ENCODE data around the gene SMTNL1.

Gene SMTNL1

DNA sequence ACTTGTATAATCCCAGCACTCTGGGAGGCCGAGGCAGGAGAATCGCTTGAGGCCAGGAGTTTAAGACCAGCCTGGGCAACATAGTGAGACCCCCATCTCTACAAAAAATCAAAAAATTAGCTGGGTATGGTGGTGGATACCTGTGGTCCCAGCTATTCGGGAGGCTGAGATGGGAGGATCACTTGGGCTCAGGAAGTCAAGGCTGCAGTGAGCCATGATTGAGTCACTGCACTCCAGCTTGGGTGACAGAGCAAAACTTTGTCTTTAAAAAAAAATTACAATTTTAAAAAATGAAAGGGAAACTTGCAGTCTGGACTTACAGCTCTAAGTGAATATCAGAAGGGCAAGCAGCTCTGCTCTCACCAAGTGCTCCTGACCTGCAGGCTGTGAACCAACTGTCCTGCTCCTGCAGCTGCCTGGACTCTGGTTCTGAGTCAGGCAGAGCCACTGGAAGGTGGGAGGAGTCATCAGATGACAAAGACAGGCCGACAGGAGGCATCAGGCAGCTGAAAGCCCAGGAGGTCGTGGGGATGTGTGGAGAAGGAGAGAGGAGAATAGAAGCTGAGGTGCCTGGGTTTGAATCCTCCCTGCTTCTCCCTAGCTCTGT, 9.6 kb downstream of the SMTNL1 start:
- DNase-seq: no peak

DNA sequence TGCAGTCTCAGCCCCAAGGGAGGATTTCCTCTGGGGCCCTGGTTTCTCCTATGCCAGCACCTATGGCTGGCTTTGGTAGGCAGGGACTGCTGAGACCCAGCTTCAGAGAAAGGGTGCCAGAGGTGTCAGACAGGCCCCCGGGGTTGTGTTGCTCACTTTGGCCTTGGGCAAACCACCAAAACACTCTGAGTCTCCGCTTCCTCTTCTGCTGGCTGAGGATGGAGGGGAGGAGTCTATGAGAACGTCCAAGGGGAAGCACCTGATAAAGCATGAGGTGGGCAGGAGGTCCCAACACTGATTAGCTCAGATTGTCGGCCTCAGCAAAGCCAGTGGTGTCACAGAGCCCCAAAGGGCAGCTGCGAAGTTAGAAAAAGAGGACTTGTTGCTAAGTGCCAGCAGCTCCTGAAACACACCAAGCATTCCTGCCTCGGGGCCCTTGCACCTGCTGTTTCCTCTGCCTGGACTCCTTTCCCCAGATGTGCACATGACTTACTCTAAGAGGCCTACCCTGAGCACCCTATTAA, 10.5 kb downstream of the SMTNL1 start:
- DNase-seq: no peak

DNA sequence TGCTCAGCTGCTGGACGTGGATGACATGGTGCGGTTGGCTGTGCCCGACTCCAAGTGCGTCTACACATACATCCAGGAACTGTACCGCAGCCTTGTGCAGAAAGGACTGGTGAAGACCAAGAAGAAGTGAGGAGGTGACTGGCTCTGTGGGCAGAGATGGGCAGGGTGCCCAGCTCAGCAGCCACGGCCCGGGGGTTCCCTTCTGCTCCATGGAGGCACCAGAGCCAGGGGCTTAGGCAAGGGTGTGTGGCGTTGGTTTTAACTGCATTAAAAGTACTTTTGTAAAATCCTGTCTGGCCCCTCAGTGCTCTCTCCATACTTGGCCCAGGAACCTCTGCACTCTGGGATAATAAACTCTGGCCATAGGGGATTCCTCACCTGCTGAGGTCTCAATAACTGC, 12.6 kb downstream of the SMTNL1 start:
- no peak for DNase-seq

DNA sequence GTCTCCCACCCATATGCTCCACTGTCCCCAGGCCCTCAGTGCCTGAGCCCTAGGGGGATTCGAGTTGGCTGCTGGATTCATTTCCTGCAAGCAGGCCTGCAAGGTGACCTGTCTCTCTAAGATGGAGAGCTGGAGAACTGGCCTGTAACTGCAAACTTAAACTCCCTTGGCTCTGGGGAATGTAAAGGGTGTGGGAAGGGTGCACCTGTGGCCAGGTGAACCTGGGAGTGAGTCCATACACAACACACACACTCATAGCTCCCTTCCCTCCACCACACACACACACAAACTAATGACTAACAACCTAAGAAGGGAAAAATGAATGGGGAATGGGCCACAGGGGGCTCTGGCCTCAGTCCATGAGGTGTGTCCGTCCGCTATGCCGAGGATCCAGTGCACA, 14.5 kb downstream of the SMTNL1 start:
- DNase-seq: no peak

DNA sequence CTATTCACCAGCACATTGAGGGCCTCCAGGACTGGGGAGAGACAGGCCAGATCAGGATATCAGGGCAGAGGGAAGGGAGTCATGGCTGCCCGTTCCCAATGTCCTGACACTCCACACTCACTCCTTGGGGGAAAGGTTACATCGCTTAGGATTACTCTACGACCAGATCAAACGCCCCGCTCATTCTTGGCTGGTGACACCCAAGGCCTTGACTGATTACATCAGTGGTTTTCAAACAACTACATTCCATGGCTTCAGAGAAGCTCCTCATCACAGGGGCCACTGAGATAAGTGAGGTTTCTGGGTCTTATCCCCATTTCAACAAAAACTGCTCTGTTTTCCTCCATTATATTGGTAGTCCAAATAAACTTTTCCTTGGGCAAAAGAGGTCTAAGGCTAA, 15.1 kb downstream of the SMTNL1 start:
- no peak for DNase-seq

DNA sequence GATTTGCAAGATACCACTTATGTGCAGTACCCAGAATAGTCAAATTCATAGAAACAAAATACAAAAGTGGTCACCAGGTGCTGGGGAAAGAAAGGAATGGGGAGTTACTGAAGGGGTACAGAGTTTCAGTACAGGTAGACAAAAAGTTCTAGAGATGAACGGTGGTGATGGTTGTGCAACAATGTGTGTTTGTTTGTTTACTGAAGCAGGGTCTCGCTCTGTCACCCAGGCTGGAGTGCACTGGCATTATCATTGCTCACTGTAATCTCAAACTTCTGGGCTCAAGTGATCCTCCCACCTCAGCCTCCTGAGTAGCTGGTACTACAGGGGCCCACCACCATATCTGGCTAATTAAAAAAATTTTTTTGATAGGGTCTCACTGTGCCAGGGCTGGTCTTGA, 18.0 kb downstream of the SMTNL1 start:
- no peak for DNase-seq

DNA sequence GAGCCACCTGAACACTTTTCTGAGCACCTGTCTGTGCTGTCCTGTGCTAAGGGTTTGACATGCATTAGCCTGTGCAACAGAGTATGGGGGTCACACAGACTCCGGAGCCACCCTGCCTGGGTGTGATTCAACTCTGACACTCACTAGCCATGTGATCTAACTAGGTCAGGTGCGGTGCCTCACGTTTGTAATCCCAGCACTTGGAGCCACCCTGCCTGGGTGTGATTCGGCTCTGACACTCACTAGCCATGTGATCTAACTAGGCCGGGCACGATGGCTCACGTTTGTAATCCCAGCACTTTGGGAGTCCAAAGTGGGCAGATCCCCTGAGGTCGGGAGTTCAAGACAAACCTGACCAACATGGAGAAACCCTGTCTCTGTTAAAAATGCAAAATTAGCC, 18.6 kb downstream of the SMTNL1 start:
- DNase-seq: no peak

DNA sequence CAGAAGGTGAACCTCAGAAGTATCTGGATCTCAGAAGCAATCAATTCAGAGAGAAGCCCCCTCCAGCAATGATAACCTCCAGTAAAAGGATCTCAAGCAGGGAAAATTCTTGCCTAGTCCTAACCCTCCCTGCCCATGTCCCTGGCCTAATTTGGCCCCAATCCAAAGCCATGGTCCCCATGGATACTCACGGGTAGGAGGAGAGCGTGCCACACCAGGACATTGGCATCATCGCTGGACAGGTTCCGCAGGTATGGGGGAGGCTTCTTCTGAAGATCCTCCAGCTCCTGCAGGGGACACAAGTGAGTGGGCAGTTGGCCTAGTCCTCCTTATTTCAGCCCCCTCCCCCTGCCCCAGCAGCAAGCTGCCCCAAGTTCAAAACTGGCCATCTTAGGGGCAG, 22.8 kb downstream of the SMTNL1 start:
- no peak for DNase-seq

DNA sequence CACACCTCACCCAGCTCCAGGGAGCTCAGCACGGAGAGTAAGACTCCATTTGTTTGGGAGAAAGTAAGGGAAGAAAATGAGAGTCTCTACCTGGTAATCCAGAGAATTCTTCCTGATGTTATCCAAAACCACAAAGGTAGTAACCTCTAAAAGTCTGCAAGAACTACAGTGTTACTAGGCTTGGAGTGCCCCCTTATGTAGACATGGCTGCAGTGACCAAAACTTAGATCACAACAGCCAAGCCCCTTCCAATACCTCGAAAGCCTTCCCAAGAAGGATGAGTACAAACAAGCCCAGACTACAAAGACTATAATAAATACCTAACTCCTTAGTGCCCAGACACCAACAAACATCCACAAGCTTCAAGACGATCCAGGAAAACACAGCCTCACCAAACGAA, 25.2 kb downstream of the SMTNL1 start:
- DNase-seq: no peak

DNA sequence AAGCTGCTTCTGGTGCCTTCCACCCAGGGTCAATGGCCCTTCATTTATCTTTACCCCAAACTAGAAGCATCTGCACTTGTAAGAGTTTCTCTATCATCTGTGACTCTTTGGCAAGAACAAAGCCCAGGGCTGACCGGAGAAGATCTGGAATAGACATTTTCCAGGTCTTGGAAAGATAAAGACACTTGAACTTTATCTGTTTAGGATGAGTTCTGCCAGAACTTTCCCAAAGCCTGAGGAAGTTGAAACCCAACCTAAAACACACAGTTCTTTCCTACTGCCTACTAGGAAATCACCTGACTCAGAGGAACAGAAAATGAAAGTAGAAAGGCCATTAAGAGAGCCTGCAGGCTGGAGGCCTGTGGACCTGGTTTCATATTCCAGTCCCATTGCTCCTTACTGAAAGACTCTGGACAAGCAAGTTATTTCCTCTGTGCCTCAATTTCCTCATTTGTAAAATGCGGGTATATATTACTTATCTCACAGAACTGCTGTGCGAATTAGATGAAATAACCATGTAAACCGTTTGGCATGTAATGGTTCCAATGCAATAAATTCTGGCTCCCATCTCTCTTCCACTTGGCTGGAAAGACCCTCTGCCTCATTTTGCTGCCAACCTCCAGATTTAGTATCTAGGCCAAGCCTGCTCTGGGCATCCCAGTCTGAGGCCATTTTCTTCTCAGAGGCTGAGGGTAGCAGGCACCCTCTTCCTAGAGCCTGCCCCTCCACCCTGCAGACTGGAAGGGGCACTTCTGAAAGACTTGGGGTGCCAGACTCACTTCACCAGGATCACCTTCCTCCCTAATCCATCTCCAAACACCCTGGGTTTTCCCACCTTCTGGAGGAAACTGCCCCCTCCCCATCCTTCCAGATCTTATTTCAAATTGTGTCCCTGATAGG, 28.9 kb downstream of the SMTNL1 start:
- DNase-seq: peak; percentile 51

DNA sequence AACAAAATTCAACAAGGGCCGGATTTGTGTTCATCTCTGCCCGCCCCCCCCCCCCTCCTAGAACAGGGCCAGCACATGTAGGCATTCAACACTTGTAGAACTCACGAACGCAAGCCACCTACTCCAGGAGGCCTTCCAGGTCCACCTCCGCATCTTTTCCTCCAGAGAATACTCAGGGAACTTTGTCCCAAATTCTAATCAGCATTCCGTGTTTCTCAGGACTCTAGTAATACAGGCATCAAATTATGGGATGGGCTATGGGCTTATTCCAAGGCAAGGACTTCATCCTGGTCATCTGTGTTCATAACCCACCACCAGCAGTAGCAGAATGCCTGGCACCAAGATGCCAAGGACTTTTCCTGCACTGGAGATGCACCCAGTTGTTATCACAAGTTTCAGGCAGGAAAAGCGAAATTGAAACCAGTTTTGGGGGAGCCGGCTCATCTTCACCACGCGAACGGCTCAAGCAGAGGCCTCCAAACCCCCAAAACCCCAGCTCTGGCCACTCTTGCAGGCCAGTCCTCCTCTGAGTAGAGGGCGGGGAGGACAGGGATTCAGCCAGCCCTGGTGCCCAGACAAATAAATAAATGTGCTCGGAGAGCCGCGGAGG, 29.6 kb downstream of the SMTNL1 start:
- peak; percentile 42 for DNase-seq

DNA sequence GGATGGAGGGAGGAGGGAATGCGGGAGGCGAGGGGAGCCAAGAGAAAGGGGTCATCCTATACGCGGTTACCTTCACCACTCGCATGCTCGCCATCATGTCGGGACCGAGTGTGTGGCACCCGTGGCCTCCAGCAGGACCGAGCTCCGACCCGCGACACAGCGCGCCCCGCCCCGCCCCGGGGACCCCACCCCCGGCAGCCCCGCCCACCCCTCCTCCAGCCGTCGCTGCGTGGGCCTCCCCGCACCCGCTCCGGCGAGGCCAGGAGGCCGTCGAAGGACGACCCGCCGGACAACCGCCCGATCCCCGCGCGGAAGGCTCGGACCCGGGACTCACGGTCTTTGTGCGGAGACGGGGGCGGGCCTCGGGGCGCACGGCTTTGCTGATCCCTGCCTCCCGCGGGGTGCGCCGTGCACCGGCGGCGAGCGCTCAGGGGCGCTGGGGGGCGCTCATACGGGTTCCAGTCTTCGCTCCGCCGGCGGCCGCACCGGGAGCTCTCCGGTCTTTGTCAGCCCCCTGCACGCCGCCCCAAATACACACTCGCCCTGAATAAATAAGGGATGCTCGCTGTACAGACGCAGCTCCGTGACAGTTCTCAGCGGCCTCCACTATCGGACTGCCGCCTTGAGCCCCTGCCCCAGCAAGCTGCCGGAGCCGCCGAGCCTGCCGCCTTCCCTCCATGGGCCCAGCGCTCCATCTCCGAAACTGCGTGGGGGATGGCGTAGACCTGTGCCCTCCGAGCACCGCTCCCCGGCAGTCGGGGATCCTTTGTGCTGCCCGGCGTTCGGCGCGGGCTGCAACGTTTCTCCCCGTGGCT, 30.3 kb downstream of the SMTNL1 start, which contains the start of gene UBE2L6:
UBE2L6 (minus strand) TSS at position 158 of the 815 bp plus-strand sequence; CDS start at position 97, 61 bp downstream.
- DNase-seq: peak; percentile 60

DNA sequence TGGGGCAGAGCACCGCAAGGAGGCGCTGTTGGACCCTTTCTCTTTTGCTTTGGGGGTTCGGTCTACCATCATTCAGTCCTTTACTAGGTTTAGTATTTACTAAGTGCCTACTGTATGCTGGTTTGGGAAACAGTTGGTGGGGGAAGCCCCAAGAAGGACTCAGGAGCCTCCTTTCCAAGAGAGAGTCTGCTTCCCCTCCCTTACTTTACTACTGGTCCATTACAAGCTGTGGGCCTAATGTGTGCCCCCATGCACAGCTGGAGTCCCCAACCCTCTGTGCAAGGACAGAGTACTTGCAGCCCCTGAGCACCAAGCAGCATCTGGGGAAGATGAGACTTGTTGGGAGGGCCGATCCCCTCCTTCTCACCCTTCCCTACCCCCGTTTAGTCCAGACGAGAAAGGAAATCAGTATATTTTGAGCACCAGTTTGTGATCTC, 31.0 kb downstream of the SMTNL1 start:
- peak; percentile 89 for DNase-seq

DNA sequence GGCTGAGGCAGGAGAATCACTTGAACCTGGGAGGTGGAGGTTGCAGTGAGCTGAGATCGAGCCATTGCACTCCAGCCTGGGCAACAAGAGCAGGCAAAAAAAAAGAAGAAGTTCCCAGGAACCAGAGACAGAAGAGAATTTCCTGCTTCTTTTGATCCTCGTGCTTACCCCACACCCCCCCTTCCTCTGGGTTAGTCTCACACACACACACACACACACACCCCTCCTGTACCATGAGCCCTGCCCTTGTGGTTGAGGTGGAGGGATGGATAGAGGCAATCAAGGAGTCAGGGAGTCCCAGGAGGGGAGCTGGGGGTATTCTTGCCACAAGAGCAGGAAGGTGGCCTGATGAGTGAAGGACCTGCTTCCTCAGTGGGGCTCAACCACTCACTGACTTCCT, 34.2 kb downstream of the SMTNL1 start:
- DNase-seq: no peak

DNA sequence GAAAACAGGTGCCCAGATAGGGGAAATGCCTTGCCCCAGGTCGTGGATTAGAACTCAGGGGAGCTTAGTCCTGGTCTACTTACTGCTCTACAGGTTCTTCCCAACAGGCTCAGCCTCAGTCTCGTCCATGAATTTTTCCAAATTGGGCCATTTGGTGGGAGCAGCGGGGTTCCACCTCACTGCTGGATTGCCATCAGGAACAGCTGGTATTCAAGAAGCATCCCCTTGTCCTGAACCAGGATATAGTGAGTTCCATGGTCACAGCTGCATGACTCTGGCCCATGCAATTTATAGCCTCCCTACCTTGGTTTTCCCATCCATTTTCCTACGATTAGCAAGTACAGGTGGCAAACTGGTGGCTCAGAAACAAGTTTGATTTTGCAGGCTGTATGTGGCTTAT, 36.7 kb downstream of the SMTNL1 start:
- no peak for DNase-seq

DNA sequence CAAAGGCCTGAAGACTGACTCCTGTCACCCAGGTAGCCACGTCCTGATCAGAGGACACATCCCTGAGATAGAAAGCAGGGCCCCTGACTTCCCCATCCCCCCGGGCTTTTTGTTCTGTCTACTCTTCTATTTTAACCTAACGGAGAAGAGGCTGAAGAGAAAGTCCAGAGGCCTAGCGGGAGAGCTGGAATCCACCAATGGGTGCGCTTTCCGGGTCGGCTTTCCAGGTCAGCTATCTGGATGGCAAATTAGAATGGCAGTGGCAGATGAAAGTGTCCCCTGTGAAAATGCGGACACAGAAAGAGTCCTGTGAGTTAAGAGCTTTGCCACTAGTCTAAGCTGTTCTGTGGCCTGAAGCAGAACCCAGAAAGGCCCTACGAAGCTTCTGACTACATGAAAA, 46.9 kb downstream of the SMTNL1 start:
- no peak for DNase-seq

DNA sequence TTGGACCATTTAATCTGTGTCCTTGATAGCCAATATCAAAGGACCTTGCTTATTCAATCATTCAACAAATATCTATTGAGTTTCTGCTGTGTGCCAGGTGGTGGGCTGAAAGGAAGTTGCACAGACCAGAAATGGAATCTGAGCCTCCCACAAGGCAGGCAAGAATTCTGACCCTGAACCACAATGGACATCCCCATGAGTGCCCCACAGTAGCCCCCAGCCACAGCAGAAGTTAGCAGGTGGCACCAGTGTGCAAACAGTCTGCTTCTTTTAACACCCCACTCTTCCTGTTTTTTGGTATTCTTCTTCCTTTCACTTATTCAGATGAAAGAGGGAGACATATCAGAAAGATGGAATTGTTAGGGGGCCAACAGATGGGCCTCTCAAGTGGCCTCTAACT, 47.9 kb downstream of the SMTNL1 start:
- no peak for DNase-seq

DNA sequence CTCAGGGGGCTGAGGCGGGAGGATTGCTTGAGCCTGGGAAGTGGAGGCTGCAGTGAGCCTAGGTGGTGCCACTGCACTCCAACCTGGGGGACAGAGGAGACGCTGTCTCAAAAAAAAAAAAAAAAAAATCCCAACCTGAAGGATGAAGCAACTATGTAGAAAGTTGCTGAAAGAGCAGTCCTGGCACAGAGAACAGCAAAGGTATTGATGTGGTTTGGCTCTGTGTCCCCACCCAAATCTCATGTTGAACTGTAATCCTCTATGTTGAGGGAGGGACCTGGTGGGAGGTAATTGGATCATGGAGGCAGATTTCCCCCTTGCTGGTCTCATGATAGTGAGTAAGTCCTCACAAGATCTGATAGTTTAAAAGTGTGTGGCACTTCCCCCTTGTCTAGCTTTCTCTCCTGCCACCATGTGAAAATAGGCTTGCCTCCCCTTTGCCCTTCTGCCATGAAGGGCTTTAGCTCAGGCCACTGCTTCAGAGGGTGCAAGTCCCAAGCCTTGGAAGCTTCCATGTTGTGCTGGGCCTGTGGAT, 49.4 kb downstream of the SMTNL1 start:
- no peak for DNase-seq

DNA sequence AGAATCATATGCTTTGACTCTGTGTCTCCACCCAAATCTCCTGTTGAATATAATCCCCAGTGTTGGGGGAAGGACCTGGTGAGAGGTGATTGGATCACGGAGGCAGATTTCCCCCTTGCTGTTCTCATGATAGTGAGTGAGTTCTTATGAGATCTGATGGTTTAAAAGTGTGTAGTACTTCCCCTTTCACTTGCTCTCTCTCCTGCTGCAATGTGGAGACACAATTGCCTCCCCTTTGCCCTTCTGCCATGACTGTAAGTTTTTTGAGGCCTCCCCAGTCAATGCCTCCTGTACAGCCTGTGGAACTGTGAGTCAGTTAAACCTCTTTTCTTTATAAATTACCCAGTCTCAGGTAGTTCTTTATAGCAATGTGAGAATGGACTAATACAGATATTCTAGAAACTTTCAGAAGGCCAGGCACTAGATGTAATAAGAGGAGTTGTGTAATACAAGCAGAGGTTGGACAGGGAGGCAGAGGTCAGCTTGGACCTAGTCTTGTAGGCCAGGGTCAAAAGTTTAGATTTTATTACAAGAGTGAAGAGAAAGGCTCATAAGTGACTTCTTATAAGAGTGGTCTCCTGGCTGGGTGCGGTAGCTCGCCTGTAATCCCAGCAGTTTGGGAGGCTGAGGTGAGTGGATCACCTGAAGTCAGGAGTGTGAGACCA, 50.8 kb downstream of the SMTNL1 start:
- DNase-seq: no peak

DNA sequence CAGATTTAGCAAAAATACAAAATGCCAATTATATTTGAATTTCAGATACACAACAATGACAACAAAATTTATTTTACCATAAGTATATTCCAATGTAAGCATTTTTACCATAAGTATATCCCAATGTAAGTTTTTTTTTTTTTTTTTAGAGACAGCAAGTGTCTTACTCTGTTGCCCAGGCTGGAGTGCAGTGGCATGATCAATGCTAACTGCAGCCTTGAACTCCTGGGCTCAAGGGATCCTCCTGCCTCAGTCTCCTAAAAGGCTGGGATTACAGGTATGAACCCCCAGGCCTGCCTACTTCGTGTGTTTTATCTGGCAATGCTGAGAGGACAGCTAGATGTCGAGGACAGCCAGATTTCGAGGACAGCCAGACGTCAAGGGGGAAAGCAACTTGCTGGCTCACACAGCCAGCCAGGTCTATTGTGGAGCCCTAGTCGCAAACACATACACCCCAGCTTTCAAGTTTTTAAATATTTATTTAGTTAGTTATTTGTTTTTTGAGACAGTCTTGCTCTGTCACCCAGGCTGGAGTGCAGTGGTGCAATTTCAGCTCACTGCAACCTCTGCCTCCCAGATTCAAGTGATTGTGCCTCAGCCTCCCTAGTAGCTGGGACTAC, 59.0 kb downstream of the SMTNL1 start:
- DNase-seq: no peak

DNA sequence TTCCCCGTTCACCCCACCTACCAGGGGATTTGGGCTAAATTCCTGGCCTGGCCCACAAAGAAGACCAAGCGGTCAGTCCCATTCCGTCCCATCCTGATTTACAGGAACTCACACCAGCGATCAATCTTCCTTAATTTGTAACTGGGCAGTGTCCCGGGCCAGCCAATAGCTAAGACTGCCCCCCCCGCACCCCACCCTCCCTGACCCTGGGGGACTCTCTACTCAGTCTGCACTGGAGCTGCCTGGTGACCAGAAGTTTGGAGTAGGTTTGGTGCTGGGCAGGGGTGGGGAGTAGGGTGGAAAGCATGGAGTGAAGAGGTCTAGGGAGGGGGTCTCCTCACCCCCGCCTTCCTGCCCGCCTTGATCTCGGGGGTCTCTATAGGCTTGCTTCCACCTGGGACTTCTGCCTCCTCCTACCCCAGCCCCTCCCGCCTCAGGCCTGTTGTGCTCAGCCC, 60.1 kb downstream of the SMTNL1 start, which contains the start of gene SERPING1:
SERPING1 (plus strand) TSS at position 225 of the 455 bp plus-strand sequence. CDS start 586 bp downstream, outside the sequence.
- DNase-seq: no peak
